ENCODE measurements around the gene MMP14.

- TF ChIP-seq ARID4B (CRISPR knock-in tag; IDR thresholded peaks at IDR 0.05; ENCODE audit: borderline replicate concordance) (no peak), CTCF (IDR thresholded peaks at IDR 0.05) (no peak), JUN (CRISPR knock-in tag; IDR thresholded peaks at IDR 0.05) (no peak), MAX (CRISPR knock-in tag; IDR thresholded peaks at IDR 0.05) (no peak), GRHL2 (CRISPR knock-in tag; IDR thresholded peaks at IDR 0.05; ENCODE audit: insufficient replicate concordance, severe bottlenecking) (no peak), ZNF396 (CRISPR knock-in tag; IDR thresholded peaks at IDR 0.05; ENCODE audit: borderline replicate concordance) (no peak), ATF1 (CRISPR knock-in tag; IDR thresholded peaks at IDR 0.05) (no peak), ATF6 (CRISPR knock-in tag; IDR thresholded peaks at IDR 0.05) (no peak), MXD4 (CRISPR knock-in tag; IDR thresholded peaks at IDR 0.05; ENCODE audit: borderline replicate concordance) (no peak), CDX4 (CRISPR knock-in tag; IDR thresholded peaks at IDR 0.05; ENCODE audit: borderline replicate concordance) (no peak)
Observed at GRCh38 chr14:22807432-22808087, 28.8 kb upstream of the MMP14 start.

Data from WTC11 (cell line).